Astrocyte (in vitro differentiated cells and primary cell): ENCODE measurements around the gene OPA3.

ENCODE experiments used
- EZH2 ChIP-seq: IDR thresholded peaks from 2 replicates; pipeline ENCODE4 v1.6.1; 2012; ENCODE audit warnings: mild to moderate bottlenecking, low read length, inconsistent platforms; ENCODE audit not compliant: insufficient read depth
- TF ChIP-seq, protein P1 (sequence below): IDR thresholded peaks from 2 replicates; pipeline ENCODE4 v1.5.1; 2011; ENCODE audit warnings: low read depth, mild to moderate bottlenecking, inconsistent platforms, low read length, moderate library complexity; ENCODE audit not compliant: insufficient read depth

DNA sequence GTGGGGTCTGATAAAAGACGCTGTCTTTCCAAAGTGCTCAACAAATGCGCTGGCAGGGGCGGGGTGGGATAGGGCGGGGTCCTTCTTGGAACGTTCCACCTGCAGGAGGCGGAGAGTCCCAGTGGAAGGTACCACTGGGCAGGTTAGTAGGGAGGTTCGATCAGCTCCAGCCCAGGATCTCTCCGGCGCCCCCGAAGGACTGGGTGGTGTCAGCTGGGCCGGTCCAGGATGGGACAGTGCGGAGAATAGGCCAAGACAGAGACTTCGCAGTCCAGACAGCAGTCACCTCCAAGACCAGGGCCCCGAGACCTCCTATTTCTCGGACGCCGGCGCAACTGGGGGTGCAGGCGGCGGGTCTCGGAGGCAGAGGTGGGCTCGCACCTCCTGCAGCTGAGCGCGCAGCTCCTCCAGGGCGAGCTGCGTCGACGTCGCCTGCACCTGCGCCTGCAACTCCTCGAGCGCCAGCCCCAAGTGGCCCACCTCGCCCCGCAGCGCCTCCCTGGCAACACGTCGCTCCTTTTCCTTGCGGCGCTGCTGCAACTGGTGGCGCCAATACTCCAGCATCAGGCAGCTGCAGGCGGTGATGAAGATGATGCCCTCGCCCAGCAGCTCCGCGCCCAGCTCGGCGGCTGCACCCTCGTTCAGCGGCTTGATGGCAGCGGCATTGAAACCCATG lies 55.7 kb downstream of the OPA3 start:
- TF ChIP-seq, protein P1, sequence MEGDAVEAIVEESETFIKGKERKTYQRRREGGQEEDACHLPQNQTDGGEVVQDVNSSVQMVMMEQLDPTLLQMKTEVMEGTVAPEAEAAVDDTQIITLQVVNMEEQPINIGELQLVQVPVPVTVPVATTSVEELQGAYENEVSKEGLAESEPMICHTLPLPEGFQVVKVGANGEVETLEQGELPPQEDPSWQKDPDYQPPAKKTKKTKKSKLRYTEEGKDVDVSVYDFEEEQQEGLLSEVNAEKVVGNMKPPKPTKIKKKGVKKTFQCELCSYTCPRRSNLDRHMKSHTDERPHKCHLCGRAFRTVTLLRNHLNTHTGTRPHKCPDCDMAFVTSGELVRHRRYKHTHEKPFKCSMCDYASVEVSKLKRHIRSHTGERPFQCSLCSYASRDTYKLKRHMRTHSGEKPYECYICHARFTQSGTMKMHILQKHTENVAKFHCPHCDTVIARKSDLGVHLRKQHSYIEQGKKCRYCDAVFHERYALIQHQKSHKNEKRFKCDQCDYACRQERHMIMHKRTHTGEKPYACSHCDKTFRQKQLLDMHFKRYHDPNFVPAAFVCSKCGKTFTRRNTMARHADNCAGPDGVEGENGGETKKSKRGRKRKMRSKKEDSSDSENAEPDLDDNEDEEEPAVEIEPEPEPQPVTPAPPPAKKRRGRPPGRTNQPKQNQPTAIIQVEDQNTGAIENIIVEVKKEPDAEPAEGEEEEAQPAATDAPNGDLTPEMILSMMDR: no peak
- TF ChIP-seq EZH2: no peak
